Non-pigmented ciliary epithelial cell (primary cell): ENCODE data around the gene CCDC158.
"Not testable (repeated sequence)": the region's sequence is repeated elsewhere in the genome, so short reads cannot be mapped to it uniquely, and the experiment has no call there.

Experiments used
- DNase-seq: peaks from one replicate; pipeline ENCODE4 v3.0.0-alpha.2; 2010; ENCODE audit warnings: low read depth

CCDC158 gene

GRCh38 chr4:76373919-76374552, 46.9 kb downstream of the CCDC158 start:
- DNase-seq = no peak

- no peak for DNase-seq
Measured at GRCh38 chr4:76366737-76367136, 54.2 kb downstream of the CCDC158 start.

GRCh38 chr4:76365636-76366035, 55.3 kb downstream of the CCDC158 start:
- DNase-seq = no peak

- no peak for DNase-seq
Measured at GRCh38 chr4:76364763-76365162, 56.2 kb downstream of the CCDC158 start.

- DNase-seq = no peak
Measured at GRCh38 chr4:76363556-76364290, 57.2 kb downstream of the CCDC158 start.

GRCh38 chr4:76361689-76362412, 59.1 kb downstream of the CCDC158 start:
- DNase-seq = no peak

- not testable (repeated sequence) for DNase-seq
Measured at GRCh38 chr4:76359881-76360466, 61.0 kb downstream of the CCDC158 start.

- no peak for DNase-seq
Measured at GRCh38 chr4:76357981-76358380, 63.0 kb downstream of the CCDC158 start.

- no peak for DNase-seq
Measured at GRCh38 chr4:76354517-76355473, 66.1 kb downstream of the CCDC158 start.

GRCh38 chr4:76342803-76343202, 78.1 kb downstream of the CCDC158 start:
- DNase-seq = no peak

GRCh38 chr4:76342191-76342590, 78.8 kb downstream of the CCDC158 start:
- DNase-seq = no peak

GRCh38 chr4:76341063-76341462, 79.9 kb downstream of the CCDC158 start:
- peak; percentile 60 for DNase-seq

GRCh38 chr4:76339364-76339763, 81.6 kb downstream of the CCDC158 start:
- no peak for DNase-seq

GRCh38 chr4:76334885-76335284, 86.1 kb downstream of the CCDC158 start:
- no peak for DNase-seq

- no peak for DNase-seq
Measured at GRCh38 chr4:76326515-76326914, 94.4 kb downstream of the CCDC158 start.

GRCh38 chr4:76325072-76325471, 95.9 kb downstream of the CCDC158 start:
- DNase-seq = no peak

- DNase-seq = no peak
Measured at GRCh38 chr4:76322236-76322635, 98.7 kb downstream of the CCDC158 start.

- DNase-seq = no peak
Measured at GRCh38 chr4:76316131-76316530, 104.8 kb downstream of the CCDC158 start.

- no peak for DNase-seq
Measured at GRCh38 chr4:76315267-76315918, 105.5 kb downstream of the CCDC158 start.

GRCh38 chr4:76313547-76313946, 107.4 kb downstream of the CCDC158 start:
- DNase-seq = no peak

- no peak for DNase-seq
Measured at GRCh38 chr4:76312457-76312856, 108.5 kb downstream of the CCDC158 start.
